Activated T-cell treated with anti-CD3 and anti-CD28 coated beads for 48 hours (primary cell): ENCODE measurements around the gene SMCO2.

ENCODE experiments used
- DNase-seq: peaks from one replicate; pipeline ENCODE4 v3.0.0-alpha.2; 2020; ENCODE audit warnings: low read depth

The SMCO2 gene

DNA sequence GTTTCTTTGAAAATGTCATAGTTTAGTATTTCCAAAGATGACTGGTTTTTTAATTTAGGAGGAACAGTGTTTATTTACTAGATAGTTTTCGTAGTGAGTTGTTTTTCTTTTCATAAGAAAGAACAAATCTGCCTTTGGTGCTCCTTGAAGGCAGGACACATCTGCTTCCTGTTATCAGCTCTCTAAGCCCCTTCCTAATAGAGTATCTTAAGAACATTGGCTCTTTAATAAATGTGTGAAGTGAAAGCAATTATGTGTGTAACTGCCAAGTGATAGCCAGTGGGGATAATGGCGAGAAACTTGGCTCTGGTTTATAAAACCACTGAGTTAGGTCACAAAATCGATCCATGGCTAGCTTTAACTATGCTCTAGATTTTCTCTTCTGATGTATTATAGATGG lies 54.0 kb downstream of the SMCO2 start:
- DNase-seq: no peak

- DNase-seq: no peak
Measured at GRCh38 chr12:27502021-27502435, 55.5 kb downstream of the SMCO2 start.

DNA sequence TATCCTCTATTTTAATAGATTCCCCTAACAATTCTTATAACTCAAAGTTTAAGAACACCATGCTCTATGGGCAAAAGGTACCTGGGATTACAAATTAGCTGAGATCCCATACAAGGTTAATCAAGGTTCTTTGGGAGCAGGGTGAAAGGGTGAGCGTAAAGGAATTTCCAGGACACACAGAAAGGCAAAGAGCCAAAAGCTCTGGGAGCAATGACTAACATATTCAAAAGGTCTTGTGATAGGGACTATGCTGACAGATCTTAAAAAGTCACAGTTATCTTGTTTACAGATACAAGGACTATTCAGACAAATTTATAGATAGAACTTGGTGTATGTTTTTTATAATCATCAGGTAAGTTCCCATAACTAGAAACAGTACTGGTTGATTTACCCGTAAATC lies 58.0 kb downstream of the SMCO2 start:
- no peak for DNase-seq

DNA sequence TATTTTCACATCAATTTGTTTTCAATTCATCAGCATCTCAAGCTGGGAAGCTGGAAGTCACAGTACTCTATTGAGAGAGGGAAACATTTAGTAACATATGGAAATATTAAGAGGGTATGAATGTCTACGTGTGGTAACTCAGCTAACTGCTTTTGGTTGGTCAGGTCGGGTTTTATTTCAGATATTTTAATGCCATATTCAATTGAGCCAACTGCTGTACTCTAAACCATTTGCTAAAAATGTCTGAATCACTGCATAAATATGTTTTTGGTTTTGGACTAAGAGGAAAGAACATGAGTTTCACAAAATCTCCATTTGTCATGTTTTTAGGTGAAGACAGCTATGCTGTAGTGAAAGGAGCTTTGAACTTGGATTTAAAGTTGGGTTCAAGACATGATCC lies 58.6 kb downstream of the SMCO2 start:
- no peak for DNase-seq

DNA sequence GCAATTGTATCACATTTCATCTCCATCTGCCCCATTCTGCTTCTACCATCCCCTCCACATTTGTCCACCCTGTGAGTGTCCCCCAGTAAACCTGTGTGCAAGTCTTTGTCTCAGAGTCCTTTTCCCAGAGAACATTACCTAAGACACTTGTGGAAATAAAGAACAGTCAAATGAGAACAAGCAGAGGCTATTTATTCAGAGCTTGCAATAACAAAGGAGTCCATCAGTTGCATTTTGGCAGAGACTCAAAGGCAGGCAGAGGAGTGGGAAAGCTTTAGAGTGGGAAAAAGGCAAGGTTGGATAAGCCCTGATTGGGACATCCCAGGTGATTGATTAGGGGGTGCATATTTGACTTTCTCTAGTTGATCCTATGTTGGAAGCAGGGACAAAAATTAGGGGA lies 59.2 kb downstream of the SMCO2 start:
- DNase-seq: no peak

GRCh38 chr12:27506645-27507189 lies 60.2 kb downstream of the SMCO2 start:
- DNase-seq: no peak

DNA sequence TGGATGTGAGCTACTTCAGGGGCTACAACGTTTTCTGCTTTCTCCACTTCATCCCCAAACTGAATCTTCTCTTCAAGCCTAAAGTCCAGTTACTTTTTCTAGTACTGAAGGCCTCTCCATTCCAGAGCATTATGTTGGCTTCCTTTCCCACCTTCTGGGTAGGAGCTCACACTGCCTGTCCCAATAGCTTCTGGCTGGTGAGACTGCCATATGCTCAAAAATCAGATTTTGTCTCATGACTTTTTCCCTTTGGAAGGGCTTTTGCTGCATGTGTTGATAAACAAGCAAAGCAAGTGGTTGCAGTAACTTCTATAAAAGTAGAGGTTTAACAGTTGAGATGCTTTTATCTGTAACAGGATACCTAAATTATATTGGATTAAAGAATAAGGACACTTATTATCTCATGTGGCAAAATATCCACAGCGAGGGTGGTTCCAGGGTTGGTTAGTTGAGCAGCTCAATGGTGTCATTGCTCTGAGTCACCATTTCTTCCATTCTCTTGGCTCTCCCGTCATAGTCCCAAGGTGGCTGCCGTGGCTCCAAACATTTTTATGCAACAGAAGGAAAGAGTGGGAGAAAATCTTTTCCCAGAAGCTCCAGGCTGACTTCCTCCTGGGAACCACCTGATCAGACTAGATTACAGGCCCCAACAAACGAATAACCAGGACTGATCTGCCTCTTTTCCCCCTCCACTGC lies 62.3 kb downstream of the SMCO2 start:
- DNase-seq: no peak

GRCh38 chr12:27511031-27511722 lies 64.6 kb downstream of the SMCO2 start:
- no peak for DNase-seq

DNA sequence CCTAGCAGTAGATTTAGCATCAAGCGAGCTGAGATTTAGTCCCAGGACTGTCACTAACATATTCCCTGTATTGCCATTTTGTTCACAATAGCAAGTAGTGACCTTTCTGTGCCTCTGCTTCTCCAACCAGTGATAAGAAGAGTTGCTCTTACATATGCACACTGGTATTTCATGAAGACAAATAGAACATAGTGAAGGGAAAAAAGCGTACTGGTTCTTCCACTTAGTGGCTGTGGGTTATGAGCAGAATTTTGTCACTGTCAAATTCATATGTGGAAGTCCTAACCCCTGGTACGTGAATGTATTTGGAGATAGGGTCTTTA lies 65.1 kb downstream of the SMCO2 start:
- DNase-seq: no peak

DNA sequence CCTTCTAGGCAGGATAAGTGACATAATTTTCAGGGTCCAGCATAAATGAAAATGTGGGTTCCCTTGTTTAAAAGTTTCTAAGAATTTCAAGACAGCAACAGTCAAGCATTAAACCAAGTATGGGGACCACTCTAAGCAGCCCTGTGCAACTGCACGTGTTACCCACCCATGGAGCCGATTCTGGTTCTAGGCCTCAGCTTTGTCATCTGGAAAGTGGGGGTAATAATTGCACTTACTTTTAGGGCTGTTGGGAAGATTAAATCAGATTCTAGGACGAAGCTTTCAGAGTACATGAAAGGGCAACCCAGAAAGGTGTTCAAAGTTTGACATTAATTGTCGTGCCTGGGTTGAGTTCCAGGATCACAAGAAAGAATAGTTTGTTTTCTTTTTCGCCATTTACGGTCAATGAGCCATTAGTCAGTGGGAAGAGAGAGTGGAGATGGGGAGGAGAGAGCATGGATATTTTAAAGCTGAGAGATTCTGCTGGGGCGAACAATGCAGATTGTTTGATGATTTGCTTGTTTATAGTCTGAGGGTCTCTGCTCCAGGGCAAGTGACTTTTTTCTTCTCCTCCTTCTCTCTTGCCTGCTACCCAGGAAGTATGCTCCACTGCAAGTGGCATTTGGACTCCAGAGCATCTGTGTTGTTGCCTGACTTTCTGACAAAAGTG lies 66.8 kb downstream of the SMCO2 start:
- no peak for DNase-seq

GRCh38 chr12:27515671-27516070 lies 69.1 kb downstream of the SMCO2 start:
- DNase-seq: no peak

GRCh38 chr12:27516625-27517024 lies 70.1 kb downstream of the SMCO2 start:
- no peak for DNase-seq

DNA sequence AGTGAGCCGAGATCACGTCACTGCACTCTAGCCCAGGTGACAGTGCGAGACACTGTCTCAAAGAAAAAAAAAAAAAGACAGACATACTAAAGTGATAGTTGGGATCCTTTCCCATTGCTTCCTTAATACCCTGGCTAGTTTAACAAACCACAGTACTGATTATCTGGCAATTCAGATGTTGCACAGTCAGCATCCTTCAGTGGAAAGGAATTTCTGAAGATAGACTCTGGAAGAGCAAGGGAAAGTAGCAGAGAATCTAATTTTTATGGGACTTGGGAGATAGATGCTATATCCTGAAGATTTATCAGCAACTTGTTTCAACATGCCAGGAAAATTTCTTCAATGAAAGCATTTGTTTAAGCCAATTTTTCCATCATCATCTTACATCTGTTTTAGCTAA lies 71.0 kb downstream of the SMCO2 start:
- no peak for DNase-seq

- no peak for DNase-seq
Measured at GRCh38 chr12:27517961-27518665, 71.6 kb downstream of the SMCO2 start.

GRCh38 chr12:27521066-27521465 lies 74.5 kb downstream of the SMCO2 start:
- DNase-seq: no peak

GRCh38 chr12:27521981-27522380 lies 75.4 kb downstream of the SMCO2 start:
- DNase-seq: no peak

- DNase-seq: no peak
Measured at GRCh38 chr12:27523305-27523641, 76.7 kb downstream of the SMCO2 start.

GRCh38 chr12:27523642-27524493 lies 77.3 kb downstream of the SMCO2 start, which contains the start of gene PPFIBP1:
Gene PPFIBP1 (plus strand): TSS chr12:27524206. CDS start chr12:27633397, 109,191 bp downstream.
- DNase-seq: peak; percentile 99

DNA sequence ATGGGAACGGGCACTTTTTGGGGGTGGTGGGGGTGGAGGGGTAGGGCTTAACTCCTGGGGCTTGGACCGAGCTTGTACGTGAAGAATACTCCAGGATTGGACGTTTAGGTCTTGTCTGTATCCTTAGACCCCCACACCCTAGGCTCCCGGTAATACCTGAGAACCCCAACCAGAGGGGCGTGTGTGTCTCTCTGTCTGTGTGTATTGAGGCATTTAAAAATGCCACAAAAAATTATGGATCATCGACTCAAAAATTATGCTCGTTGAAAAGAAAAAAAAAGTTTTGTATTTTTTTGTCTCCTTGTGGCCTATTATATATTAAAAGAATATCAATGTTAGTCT lies 77.9 kb downstream of the SMCO2 start:
- no peak for DNase-seq

- no peak for DNase-seq
Measured at GRCh38 chr12:27524839-27525753, 78.6 kb downstream of the SMCO2 start.

DNA sequence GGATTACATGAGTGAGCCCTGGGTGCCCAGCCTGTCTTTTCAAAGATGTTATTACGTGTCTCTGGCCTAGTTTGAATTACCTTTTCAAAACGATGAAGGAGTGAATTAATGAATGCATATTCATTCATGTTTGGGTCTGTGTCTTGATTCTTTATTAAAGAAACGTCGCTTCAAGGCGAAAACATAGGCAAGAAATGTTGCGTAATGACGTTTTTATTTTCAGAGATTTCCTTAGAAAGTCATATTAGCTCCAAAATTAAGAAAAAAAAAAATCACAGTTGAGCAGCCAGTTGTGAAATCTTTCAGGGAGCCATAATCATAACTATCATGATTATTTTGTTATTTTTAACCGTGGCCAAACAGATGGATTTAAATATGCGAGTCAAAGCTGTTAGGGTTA lies 81.0 kb downstream of the SMCO2 start:
- DNase-seq: no peak
